WTC11 (cell line): ENCODE measurements around the gene XRCC5.

ENCODE experiments used
- ATF1 ChIP-seq: sonication (generic); formaldehyde crosslinking; IDR thresholded peaks from 2 replicates; pipeline ENCODE4 v1.8.1; 2023; ENCODE audit warnings: mild to moderate bottlenecking, moderate library complexity, missing genetic modification reagents
- ATF6 ChIP-seq: sonication (generic); formaldehyde crosslinking; IDR thresholded peaks from 2 replicates; pipeline ENCODE4 v1.8.1; 2023; ENCODE audit warnings: mild to moderate bottlenecking, missing genetic modification reagents
- CREB1 ChIP-seq: sonication (generic); formaldehyde crosslinking; IDR thresholded peaks from 2 replicates; pipeline ENCODE4 v1.8.0; 2023; ENCODE audit warnings: mild to moderate bottlenecking, missing genetic modification reagents
- CREM ChIP-seq: sonication (generic); formaldehyde crosslinking; IDR thresholded peaks from 2 replicates; pipeline ENCODE4 v1.8.1; 2022; ENCODE audit warnings: mild to moderate bottlenecking, missing genetic modification reagents, moderate library complexity
- CTCF ChIP-seq: fragments of 200-600 bp; IDR thresholded peaks from 2 replicates; pipeline ENCODE4 v1.8.0; 2022; ENCODE audit warnings: antibody characterized with exemption
- JUN ChIP-seq: sonication (generic); formaldehyde crosslinking; IDR thresholded peaks from 2 replicates; pipeline ENCODE4 v1.8.0; 2023; ENCODE audit warnings: mild to moderate bottlenecking, missing genetic modification reagents
- MYBL2 ChIP-seq: sonication (generic); formaldehyde crosslinking; IDR thresholded peaks from 2 replicates; pipeline ENCODE4 v1.8.1; 2023; ENCODE audit warnings: mild to moderate bottlenecking, moderate library complexity, missing genetic modification reagents
- NFYB ChIP-seq: sonication (generic); formaldehyde crosslinking; conservative IDR thresholded peaks from 2 replicates; pipeline ENCODE4 v1.8.0; 2022; ENCODE audit warnings: low read depth, missing genetic modification reagents
- NR3C1 ChIP-seq: sonication (generic); formaldehyde crosslinking; conservative IDR thresholded peaks from 2 replicates; pipeline ENCODE4 v1.8.1; 2023; ENCODE audit warnings: low read depth, mild to moderate bottlenecking, missing genetic modification reagents
- SMAD3 ChIP-seq: sonication (generic); formaldehyde crosslinking; IDR thresholded peaks from 2 replicates; pipeline ENCODE4 v1.8.0; 2022; ENCODE audit warnings: missing genetic modification reagents, mild to moderate bottlenecking, borderline replicate concordance
- SMAD4 ChIP-seq: sonication (generic); formaldehyde crosslinking; IDR thresholded peaks from 2 replicates; pipeline ENCODE4 v1.8.0; 2022; ENCODE audit warnings: mild to moderate bottlenecking, missing genetic modification reagents
- ZNF121 ChIP-seq: sonication (generic); formaldehyde crosslinking; IDR thresholded peaks from 2 replicates; pipeline ENCODE4 v1.8.0; 2023; ENCODE audit warnings: missing genetic modification reagents
- TF ChIP-seq, protein P1 (sequence below): sonication (generic); formaldehyde crosslinking; IDR thresholded peaks from 2 replicates; pipeline ENCODE4 v1.8.0; 2022; ENCODE audit warnings: mild to moderate bottlenecking, missing genetic modification reagents
- TF ChIP-seq, protein P2 (sequence below): sonication (generic); formaldehyde crosslinking; IDR thresholded peaks from 2 replicates; pipeline ENCODE4 v1.8.0; 2022; ENCODE audit warnings: mild to moderate bottlenecking, missing genetic modification reagents

DNA sequence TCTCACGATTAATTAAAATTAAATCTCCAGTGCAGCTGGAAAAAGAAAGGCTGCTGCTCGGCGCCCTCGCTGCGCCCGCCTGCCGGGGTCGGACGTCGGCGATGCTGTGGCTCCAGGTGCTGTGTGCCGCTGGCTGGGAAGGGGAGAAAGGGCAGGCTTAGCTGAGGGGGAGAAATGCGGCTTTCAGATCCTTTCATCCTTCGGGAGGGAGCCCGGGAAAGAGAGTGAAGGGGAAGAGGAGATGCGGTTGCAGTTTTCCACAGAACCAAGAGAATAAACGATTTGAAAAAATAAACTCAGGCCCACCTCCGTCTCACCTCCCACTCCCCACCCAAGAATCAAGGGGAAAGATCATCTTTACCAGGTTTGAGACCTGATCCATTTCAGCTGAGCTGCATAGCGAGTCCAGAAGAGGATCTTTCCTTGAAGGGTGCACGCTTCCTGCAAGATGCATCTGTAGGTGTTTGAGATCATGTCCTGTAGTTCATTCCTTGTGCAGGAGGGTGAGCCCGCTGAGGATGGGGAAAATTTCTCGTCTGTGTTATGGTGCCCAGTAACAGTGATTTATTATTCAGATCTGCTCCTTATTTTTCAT lies 26.9 kb upstream of the XRCC5 start:
- TF ChIP-seq CTCF (no peak), ZNF121 (CRISPR knock-in tag) (no peak), CREM (CRISPR knock-in tag) (no peak), ATF1 (CRISPR knock-in tag) (no peak), CREB1 (CRISPR knock-in tag) (no peak), MYBL2 (no peak), SMAD4 (CRISPR knock-in tag) (no peak), NR3C1 (CRISPR knock-in tag) (no peak), SMAD3 (no peak), ATF6 (no peak), NFYB (CRISPR knock-in tag) (no peak), JUN (CRISPR knock-in tag) (no peak)
- TF ChIP-seq, protein P1, sequence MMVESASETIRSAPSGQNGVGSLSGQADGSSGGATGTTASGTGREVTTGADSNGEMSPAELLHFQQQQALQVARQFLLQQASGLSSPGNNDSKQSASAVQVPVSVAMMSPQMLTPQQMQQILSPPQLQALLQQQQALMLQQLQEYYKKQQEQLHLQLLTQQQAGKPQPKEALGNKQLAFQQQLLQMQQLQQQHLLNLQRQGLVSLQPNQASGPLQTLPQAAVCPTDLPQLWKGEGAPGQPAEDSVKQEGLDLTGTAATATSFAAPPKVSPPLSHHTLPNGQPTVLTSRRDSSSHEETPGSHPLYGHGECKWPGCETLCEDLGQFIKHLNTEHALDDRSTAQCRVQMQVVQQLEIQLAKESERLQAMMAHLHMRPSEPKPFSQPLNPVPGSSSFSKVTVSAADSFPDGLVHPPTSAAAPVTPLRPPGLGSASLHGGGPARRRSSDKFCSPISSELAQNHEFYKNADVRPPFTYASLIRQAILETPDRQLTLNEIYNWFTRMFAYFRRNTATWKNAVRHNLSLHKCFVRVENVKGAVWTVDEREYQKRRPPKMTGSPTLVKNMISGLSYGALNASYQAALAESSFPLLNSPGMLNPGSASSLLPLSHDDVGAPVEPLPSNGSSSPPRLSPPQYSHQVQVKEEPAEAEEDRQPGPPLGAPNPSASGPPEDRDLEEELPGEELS (CRISPR knock-in tag) = no peak
- TF ChIP-seq, protein P2, sequence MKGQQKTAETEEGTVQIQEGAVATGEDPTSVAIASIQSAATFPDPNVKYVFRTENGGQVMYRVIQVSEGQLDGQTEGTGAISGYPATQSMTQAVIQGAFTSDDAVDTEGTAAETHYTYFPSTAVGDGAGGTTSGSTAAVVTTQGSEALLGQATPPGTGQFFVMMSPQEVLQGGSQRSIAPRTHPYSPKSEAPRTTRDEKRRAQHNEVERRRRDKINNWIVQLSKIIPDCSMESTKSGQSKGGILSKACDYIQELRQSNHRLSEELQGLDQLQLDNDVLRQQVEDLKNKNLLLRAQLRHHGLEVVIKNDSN (CRISPR knock-in tag) = no peak
